Caco-2 (cell line): Measurements from ENCODE around the gene SPTB. TPM values are rescaled to one million over a fixed set of nuclear protein-coding genes. Genes with fewer than 3 reads are reported as not detected.

Source experiments
- BruUV-seq: library from RNA; stranded (reverse); fragments of 400-500 nt; replicated peaks from 2 replicates; lab custom pipeline; 2021; lab: Mats Ljungman, UMichigan
- CTCF ChIA-PET: fragments of 300-600 bp; sonication (Branson Sonifier 250); formaldehyde crosslinking; loops from one replicate; lab custom pipeline; 2022; ENCODE audit warnings: antibody characterized with exemption; lab: Charles Lee
- POLR2A ChIA-PET: fragments of 300-600 bp; sonication (Branson Sonifier 250); formaldehyde crosslinking; loops from one replicate; lab custom pipeline; 2022; ENCODE audit warnings: antibody characterized with exemption; lab: Charles Lee
- DNase-seq, 2 experiments: peaks; one replicate each; pipeline versions ENCODE4 v3.0.0 to v3.0.0-alpha.2; 2020 to 2022
- H3K27me3 ChIP-seq: replicated peaks from 2 replicates; pipeline ENCODE4 v1.6.0; 2011; ENCODE audit warnings: low read length; ENCODE audit not compliant: control insufficient read depth, insufficient read depth
- H3K36me3 ChIP-seq: 2 replicates; pipeline ENCODE4 v1.5.1; 2011; ENCODE audit warnings: low read length; ENCODE audit not compliant: control insufficient read depth, insufficient read depth
- H3K4me1 ChIP-seq: fragments of 250-450 bp; sonication (Bioruptor Pico); 2 replicates; pipeline ENCODE4 v1.5.1; 2020; ENCODE audit warnings: mild to moderate bottlenecking
- H3K4me3 ChIP-seq: 2 replicates; pipeline ENCODE4 v1.5.1; 2011; ENCODE audit warnings: low read depth, mild to moderate bottlenecking, control low read depth, low read length
- H3K9me3 ChIP-seq: fragments of 250-450 bp; sonication (Bioruptor Pico); 2 replicates; pipeline ENCODE4 v1.5.1; 2020; ENCODE audit warnings: mild to moderate bottlenecking, moderate library complexity
- H3K27ac Mint-ChIP-seq: one replicate; pipeline ENCODE4 v1.8.0; 2022; ENCODE audit warnings: mixed read lengths; ENCODE audit not compliant: unreplicated experiment
- H3K27me3 Mint-ChIP-seq: one replicate; pipeline ENCODE4 v1.8.0; 2022; ENCODE audit warnings: mixed read lengths; ENCODE audit not compliant: insufficient read depth, unreplicated experiment
- H3K36me3 Mint-ChIP-seq: one replicate; pipeline ENCODE4 v1.8.0; 2022; ENCODE audit warnings: mild to moderate bottlenecking, mixed read lengths; ENCODE audit not compliant: insufficient read depth, unreplicated experiment
- H3K4me1 Mint-ChIP-seq: one replicate; pipeline ENCODE4 v1.8.0; 2022; ENCODE audit warnings: low read depth, mixed read lengths; ENCODE audit not compliant: unreplicated experiment
- H3K4me3 Mint-ChIP-seq: one replicate; pipeline ENCODE4 v1.8.0; 2022; ENCODE audit warnings: mild to moderate bottlenecking, moderate library complexity, mixed read lengths; ENCODE audit not compliant: unreplicated experiment
- H3K9me3 Mint-ChIP-seq: one replicate; pipeline ENCODE4 v1.8.0; 2022; ENCODE audit warnings: mixed read lengths; ENCODE audit not compliant: unreplicated experiment
- CTCF ChIP-seq, 2 experiments: fragments of 200-600 bp in 1 of 2; IDR thresholded peaks; 1 replicate in 1 of 2; 2 replicates in 1 of 2; pipeline versions ENCODE4 v1.5.1 to v1.8.0; 2011 to 2022; ENCODE audit warnings: antibody characterized with exemption in 1 of 2, control low read depth in 1 of 2, inconsistent platforms in 1 of 2, low read depth in 1 of 2, low read length in 1 of 2, mild to moderate bottlenecking in 1 of 2, moderate library complexity in 1 of 2; ENCODE audit not compliant: insufficient read depth in 1 of 2, severe bottlenecking in 1 of 2, unreplicated experiment in 1 of 2
- intact Hi-C: fragments of 100-400 bp; cut with micrococcal nuclease; formaldehyde crosslinking; loops from one replicate; pipeline ENCODE4 v1.10.0; 2022; ENCODE audit not compliant: unreplicated experiment
- total RNA-seq: library from RNA; stranded (reverse); gene quantifications from 2 replicates; pipeline ENCODE4 v1.2.3, GENCODE V29; 2022

SPTB gene
- total RNA-seq, 1 experiment from 2014 or later: 1.7 TPM

- Mint-ChIP-seq H3K27ac (peak overlapping the region; percentile 50), H3K27me3 (no peaks in the 10 kb centered on the region), H3K36me3 (peaks cover 61% of the 10 kb centered on the region), H3K4me1 (peaks cover 71% of the 10 kb centered on the region), H3K9me3 (no peaks in the 10 kb centered on the region), H3K4me3 (no peak overlapping the region)
- no peaks in the 10 kb centered on the region; the same call in none of the 2 replicates for H3K36me3 ChIP-seq
- intact Hi-C loops: no loop called here
- DNase-seq: no peak
- no peak overlapping the region for H3K4me3 ChIP-seq
- ChIA-PET CTCF (no interaction called here), POLR2A (no interaction called here)
- no peaks in the 10 kb centered on the region for H3K27me3 ChIP-seq
- no peaks in the 10 kb centered on the region for H3K9me3 ChIP-seq
- TF ChIP-seq CTCF (IDR thresholded peaks at IDR 0.05; ENCODE audit: insufficient read depth in 1 of 2, low read depth in 1 of 2, low read length in 1 of 2, severe bottlenecking in 1 of 2, unreplicated experiment in 1 of 2): no peak
- peaks cover 92% of the 10 kb centered on the region for H3K4me1 ChIP-seq
- BruUV-seq: no TSS peak
Observed at GRCh38 chr14:64720131-64720576, 159.6 kb downstream of the SPTB start.

GRCh38 chr14:64719601-64720000, 160.1 kb downstream of the SPTB start:
- H3K27ac Mint-ChIP-seq: peak overlapping the region; percentile 50

GRCh38 chr14:64718762-64719161, 160.9 kb downstream of the SPTB start:
- POLR2A ChIA-PET: no interaction called here
- no peaks in the 10 kb centered on the region; the same call in 1 of the 2 replicates for H3K9me3 ChIP-seq
- H3K36me3 Mint-ChIP-seq: peaks cover 63% of the 10 kb centered on the region
- CTCF ChIA-PET: no interaction called here
- intact Hi-C loops: no loop called here
- no peaks in the 10 kb centered on the region for H3K27me3 Mint-ChIP-seq
- peak overlapping the region; percentile 21 for H3K27ac Mint-ChIP-seq
- BruUV-seq: no TSS peak
- peaks cover 4% of the 10 kb centered on the region for H3K9me3 Mint-ChIP-seq
- peaks cover 72% of the 10 kb centered on the region for H3K4me1 Mint-ChIP-seq
- H3K4me1 ChIP-seq: peaks cover 91% of the 10 kb centered on the region
- no peak overlapping the region for H3K4me3 ChIP-seq
- no peaks in the 10 kb centered on the region; the same call in none of the 2 replicates for H3K36me3 ChIP-seq
- H3K4me3 Mint-ChIP-seq: no peak overlapping the region
- H3K27me3 ChIP-seq: no peaks in the 10 kb centered on the region
- no peak for DNase-seq
- TF ChIP-seq CTCF (IDR thresholded peaks at IDR 0.05; ENCODE audit: insufficient read depth in 1 of 2, low read depth in 1 of 2, low read length in 1 of 2, severe bottlenecking in 1 of 2, unreplicated experiment in 1 of 2): no peak

More at GRCh38 chr14:64719601-64720000, 160.1 kb downstream of the SPTB start:
- Histone ChIP-seq H3K36me3 (no peaks in the 10 kb centered on the region; the same call in none of the 2 replicates), H3K27me3 (no peaks in the 10 kb centered on the region), H3K4me1 (peaks cover 92% of the 10 kb centered on the region), H3K4me3 (no peak overlapping the region), H3K9me3 (no peaks in the 10 kb centered on the region)
- H3K4me1 Mint-ChIP-seq: peaks cover 72% of the 10 kb centered on the region
- POLR2A ChIA-PET: no interaction called here
- TF ChIP-seq CTCF (IDR thresholded peaks at IDR 0.05; ENCODE audit: insufficient read depth in 1 of 2, low read depth in 1 of 2, low read length in 1 of 2, severe bottlenecking in 1 of 2, unreplicated experiment in 1 of 2): no peak
- intact Hi-C loops: no loop called here
- H3K9me3 Mint-ChIP-seq: no peaks in the 10 kb centered on the region
- DNase-seq: no peak
- H3K4me3 Mint-ChIP-seq: no peak overlapping the region
- no peaks in the 10 kb centered on the region for H3K27me3 Mint-ChIP-seq
- peaks cover 66% of the 10 kb centered on the region for H3K36me3 Mint-ChIP-seq
- CTCF ChIA-PET: no interaction called here
- BruUV-seq: no TSS peak
